HEK293T (cell line): ENCODE measurements around the gene ITGA2.

Source experiments
- BHLHE40 ChIP-seq: fragments of 450-650 bp; IDR thresholded peaks from 2 replicates; pipeline ENCODE4 v1.6.1; 2016; ENCODE audit warnings: mild to moderate bottlenecking, moderate library complexity, borderline replicate concordance
- ELF4 ChIP-seq: fragments of 450-650 bp; IDR thresholded peaks from 2 replicates; pipeline ENCODE4 v1.6.1; 2017; ENCODE audit warnings: antibody characterized with exemption
- FOXK2 ChIP-seq: fragments of 450-650 bp; IDR thresholded peaks from 2 replicates; pipeline ENCODE4 v1.6.1; 2016; ENCODE audit warnings: mild to moderate bottlenecking
- PKNOX1 ChIP-seq: fragments of 450-650 bp; IDR thresholded peaks from 2 replicates; pipeline ENCODE4 v1.6.1; 2016
- SP1 ChIP-seq: fragments of 450-650 bp; IDR thresholded peaks from 2 replicates; pipeline ENCODE4 v1.6.1; 2017
- SUZ12 ChIP-seq: fragments of 450-650 bp; IDR thresholded peaks from 2 replicates; pipeline ENCODE4 v1.6.1; 2016; ENCODE audit warnings: mild to moderate bottlenecking
- TARDBP ChIP-seq: fragments of 450-650 bp; IDR thresholded peaks from 2 replicates; pipeline ENCODE4 v1.6.1; 2016
- ZNF384 ChIP-seq: fragments of 450-650 bp; IDR thresholded peaks from 2 replicates; pipeline ENCODE4 v1.6.1; 2016

GRCh38 chr5:53123702-53124101 lies 134.6 kb downstream of the ITGA2 start:
- no peak for TF ChIP-seq BHLHE40
- no peak for TF ChIP-seq TARDBP
- no peak for TF ChIP-seq SUZ12
- no peak for TF ChIP-seq PKNOX1
- no peak for TF ChIP-seq FOXK2
- no peak for TF ChIP-seq SP1
- TF ChIP-seq ELF4, result no peak
- TF ChIP-seq ZNF384, result no peak
